C4-2B (cell line): ENCODE measurements around the gene HLA-DOA.

Experiments used
- CTCF ChIP-seq: fragments of 450-650 bp; conservative IDR thresholded peaks from 2 replicates; pipeline ENCODE4 v1.5.1; 2017; ENCODE audit warnings: mild to moderate bottlenecking
- ZFX ChIP-seq: fragments of 450-650 bp; IDR thresholded peaks from 2 replicates; pipeline ENCODE4 v1.6.1; 2017

GRCh38 chr6:32968867-32969684 lies 40.3 kb downstream of the HLA-DOA start:
- TF ChIP-seq CTCF: no peak
- TF ChIP-seq ZFX: no peak
